Measurements from ENCODE around the gene FGF21. TPM values are rescaled to one million over a fixed set of nuclear protein-coding genes. Genes with fewer than 3 reads are reported as not detected.

FGF21 gene
- total RNA-seq, 6 experiments from 2014 or later: not detected

DNA sequence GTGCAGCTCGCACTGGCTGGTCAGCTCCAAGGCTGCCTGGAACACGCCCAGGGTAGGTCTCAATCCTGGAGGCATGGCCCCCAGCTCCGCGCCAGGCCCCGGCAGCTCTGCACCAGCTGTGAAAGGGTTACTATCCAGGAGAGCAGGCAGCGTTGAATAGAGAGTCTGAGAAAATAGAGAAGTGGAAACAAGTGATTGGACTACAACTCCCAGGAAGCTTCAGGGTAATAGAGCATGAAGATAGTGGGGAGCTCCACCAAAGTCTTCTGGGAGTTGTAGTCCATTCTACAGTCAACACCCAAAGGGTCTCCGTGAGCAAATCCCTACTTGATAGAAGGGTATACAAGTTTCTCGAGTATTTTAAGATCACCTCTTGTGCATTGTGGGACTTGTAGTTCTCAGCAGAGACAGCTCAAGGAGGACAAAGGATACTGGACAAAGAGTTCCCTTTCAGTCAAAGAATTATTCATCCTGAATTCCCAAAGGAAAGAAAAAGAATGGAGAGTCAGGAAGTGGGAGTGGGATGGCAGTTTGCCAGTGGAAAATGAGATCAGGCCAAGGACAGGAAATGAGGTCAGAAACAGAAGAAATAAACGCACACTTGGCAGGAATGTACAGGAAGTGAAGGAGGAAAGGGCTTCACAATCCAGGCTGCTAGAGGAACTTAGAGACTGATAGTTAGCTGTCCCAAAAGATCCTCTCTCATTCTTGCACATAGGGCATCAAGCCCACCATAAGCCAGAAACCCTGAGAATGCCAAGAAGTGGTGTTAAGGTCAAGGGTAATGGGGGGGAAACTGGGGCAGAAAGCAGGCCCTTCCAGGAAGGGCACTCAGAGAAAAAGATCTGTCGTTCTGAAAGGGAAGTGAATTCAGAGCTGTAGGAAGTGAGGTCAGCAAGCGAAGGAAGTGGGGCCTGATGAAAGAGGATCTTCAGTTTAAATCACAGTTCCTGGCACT, 30.2 kb upstream of the FGF21 start:
- no peaks in the 10 kb centered on the region; the same call in 1 of the 2 replicates for H3K27me3 Mint-ChIP-seq (ENCODE audit: insufficient read depth)
- peaks cover 3% of the 10 kb centered on the region; the same call in 1 of the 2 replicates for H3K9me3 Mint-ChIP-seq
- peak overlapping the region; percentile 57 for H3K4me3 Mint-ChIP-seq
- DNase-seq: peak; percentile 78
- peaks cover 7% of the 10 kb centered on the region for H3K36me3 Mint-ChIP-seq (ENCODE audit: low read depth)
- H3K4me1 Mint-ChIP-seq (ENCODE audit: low read depth): peaks cover 19% of the 10 kb centered on the region
- TF ChIP-seq, protein P1, sequence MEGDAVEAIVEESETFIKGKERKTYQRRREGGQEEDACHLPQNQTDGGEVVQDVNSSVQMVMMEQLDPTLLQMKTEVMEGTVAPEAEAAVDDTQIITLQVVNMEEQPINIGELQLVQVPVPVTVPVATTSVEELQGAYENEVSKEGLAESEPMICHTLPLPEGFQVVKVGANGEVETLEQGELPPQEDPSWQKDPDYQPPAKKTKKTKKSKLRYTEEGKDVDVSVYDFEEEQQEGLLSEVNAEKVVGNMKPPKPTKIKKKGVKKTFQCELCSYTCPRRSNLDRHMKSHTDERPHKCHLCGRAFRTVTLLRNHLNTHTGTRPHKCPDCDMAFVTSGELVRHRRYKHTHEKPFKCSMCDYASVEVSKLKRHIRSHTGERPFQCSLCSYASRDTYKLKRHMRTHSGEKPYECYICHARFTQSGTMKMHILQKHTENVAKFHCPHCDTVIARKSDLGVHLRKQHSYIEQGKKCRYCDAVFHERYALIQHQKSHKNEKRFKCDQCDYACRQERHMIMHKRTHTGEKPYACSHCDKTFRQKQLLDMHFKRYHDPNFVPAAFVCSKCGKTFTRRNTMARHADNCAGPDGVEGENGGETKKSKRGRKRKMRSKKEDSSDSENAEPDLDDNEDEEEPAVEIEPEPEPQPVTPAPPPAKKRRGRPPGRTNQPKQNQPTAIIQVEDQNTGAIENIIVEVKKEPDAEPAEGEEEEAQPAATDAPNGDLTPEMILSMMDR (IDR thresholded peaks at IDR 0.05): no peak
- H3K27ac Mint-ChIP-seq: peak overlapping the region; percentile 70

DNA sequence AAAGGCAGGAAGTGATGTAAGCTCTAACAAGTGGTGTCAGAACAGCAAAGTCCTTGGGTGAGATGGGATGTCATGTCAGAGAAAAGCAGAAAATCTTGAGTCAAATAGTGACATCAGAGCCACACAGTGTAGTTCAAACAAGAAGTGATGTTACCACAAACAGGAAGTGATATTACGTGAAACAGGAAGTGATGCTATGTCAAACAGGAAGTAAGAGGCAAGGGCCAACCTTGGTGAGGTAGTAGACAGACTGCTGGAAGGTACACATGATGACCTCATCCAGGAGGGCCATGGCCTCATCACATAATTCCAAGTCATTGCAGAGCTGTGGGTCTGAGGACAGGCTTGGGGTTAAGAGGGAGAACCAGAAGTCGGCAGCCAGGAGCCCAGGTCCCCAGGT, 28.8 kb upstream of the FGF21 start:
- peaks cover 7% of the 10 kb centered on the region for H3K36me3 Mint-ChIP-seq (ENCODE audit: low read depth)
- TF ChIP-seq, protein P1 (IDR thresholded peaks at IDR 0.05): no peak
- H3K9me3 Mint-ChIP-seq: peaks cover 3% of the 10 kb centered on the region; the same call in 1 of the 2 replicates
- H3K27ac Mint-ChIP-seq: no peak overlapping the region
- no peak overlapping the region for H3K4me3 Mint-ChIP-seq
- H3K4me1 Mint-ChIP-seq (ENCODE audit: low read depth): peaks cover 12% of the 10 kb centered on the region
- DNase-seq: no peak
- no peaks in the 10 kb centered on the region; the same call in 1 of the 2 replicates for H3K27me3 Mint-ChIP-seq (ENCODE audit: insufficient read depth)

DNA sequence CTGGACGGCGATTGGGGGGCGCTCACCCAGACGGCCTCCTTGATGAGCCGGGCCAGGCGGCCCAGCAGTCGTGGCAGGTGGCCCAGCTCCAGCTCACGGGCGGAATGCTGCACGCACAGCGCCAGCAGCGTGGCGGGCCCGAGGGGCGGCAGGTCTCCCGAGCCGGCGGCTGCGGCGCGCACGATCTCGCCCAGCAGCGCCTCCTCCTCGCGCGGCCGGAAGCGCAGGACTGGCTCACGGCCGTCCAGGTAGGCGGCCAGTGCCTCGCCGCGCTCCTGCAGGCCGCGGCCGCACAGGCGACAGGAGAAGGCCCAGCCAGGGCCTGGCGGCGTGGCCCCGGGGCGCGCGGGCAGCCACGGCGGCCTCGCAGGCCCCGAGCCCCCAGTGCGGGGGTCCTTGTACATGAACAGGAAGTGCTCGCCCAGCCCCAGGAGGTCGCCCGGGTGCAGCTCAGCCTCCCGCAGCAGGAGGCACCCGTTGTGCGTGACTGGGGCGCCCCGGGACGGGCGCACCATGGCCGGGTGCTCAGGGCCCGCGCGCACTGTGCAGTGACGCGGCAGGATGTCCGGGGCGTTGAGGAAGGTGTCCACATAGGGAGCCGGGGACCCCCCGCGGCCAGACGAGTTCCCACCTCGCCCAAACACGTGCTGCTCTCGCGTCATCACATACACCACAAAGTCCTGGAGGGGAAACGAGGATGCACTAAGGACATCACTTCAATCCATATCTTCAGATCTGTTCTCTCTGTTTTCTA, 26.2 kb upstream of the FGF21 start:
- H3K4me3 Mint-ChIP-seq: no peak overlapping the region

DNA sequence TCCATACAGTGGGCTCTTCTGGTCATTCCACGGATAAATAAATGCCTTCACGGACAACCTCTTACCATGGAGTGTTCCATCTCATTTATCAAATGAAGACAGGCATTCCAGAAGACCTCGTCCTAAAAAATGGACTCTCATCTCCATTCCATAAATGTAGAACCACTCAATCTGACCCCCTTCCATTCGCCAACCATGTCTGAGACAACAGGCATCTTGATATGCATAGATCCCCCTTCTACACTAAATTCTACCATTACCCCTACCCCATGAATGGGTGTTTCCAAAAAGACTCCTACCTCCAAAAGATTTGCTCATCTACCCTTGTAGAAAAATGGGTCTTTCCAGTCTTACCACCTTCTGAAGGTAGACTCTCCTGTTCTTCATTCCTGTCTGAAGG, 23.9 kb upstream of the FGF21 start:
- Mint-ChIP-seq H3K4me1 (ENCODE audit: low read depth) (no peaks in the 10 kb centered on the region), H3K27ac (no peak overlapping the region), H3K9me3 (no peaks in the 10 kb centered on the region; the same call in 1 of the 2 replicates), H3K36me3 (ENCODE audit: low read depth) (no peaks in the 10 kb centered on the region), H3K27me3 (ENCODE audit: insufficient read depth) (peaks cover 17% of the 10 kb centered on the region), H3K4me3 (no peak overlapping the region)
- no peak for DNase-seq
- TF ChIP-seq, protein P1 (IDR thresholded peaks at IDR 0.05): no peak

More for the DNA sequence above, 26.2 kb upstream of the FGF21 start:
- no peak for DNase-seq
- TF ChIP-seq, protein P1 (IDR thresholded peaks at IDR 0.05): no peak
- H3K9me3 Mint-ChIP-seq: peaks cover 3% of the 10 kb centered on the region; the same call in 1 of the 2 replicates
- H3K4me1 Mint-ChIP-seq (ENCODE audit: low read depth): peaks cover 12% of the 10 kb centered on the region
- H3K27me3 Mint-ChIP-seq (ENCODE audit: insufficient read depth): peaks cover 8% of the 10 kb centered on the region
- H3K36me3 Mint-ChIP-seq (ENCODE audit: low read depth): peaks cover 7% of the 10 kb centered on the region
- H3K27ac Mint-ChIP-seq: no peak overlapping the region

DNA sequence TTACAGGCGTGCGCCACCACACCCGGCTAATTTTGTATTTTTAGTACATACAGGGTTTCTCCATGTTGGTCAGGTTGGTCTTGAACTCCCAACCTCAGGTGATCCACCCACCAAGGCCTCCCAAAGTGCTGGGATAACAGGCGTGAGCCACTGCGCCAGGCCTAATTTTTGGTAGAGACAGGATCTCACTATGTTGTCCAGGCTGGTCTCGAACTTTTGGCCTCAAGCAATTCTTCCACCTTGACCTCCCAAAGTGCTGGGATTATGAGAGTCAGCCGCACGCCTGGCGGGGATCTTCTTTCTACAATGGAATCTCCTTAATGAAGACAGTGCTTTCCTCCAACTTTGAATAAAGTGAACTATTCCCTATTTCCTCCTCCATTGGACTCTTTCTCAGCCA, 20.7 kb upstream of the FGF21 start:
- Mint-ChIP-seq H3K27ac (no peak overlapping the region), H3K4me1 (ENCODE audit: low read depth) (no peaks in the 10 kb centered on the region), H3K4me3 (no peak overlapping the region), H3K27me3 (ENCODE audit: insufficient read depth) (peaks cover 17% of the 10 kb centered on the region), H3K9me3 (no peaks in the 10 kb centered on the region), H3K36me3 (ENCODE audit: low read depth) (no peaks in the 10 kb centered on the region)
- DNase-seq: no peak
- TF ChIP-seq, protein P1 (IDR thresholded peaks at IDR 0.05): no peak

All from HFFc6 (cell line).